HG02885 (cell line): Measurements from ENCODE around the gene BTBD19.
"Not testable (repeated sequence)": the region's sequence is repeated elsewhere in the genome, so short reads cannot be mapped to it uniquely, and the experiment has no call there.

Experiments used
- ATAC-seq: cut with Tn5 transposase; IDR thresholded peaks from one replicate; pipeline ENCODE4 v1.9.1; 2021; ENCODE audit warnings: mild to moderate bottlenecking; ENCODE audit not compliant: unreplicated experiment, poor library complexity

The BTBD19 gene

GRCh38 chr1:44786841-44787426 is 21.4 kb upstream of the BTBD19 start:
- ATAC-seq, result no peak

- ATAC-seq, result no peak
These were observed 20.8 kb upstream of the BTBD19 start for GRCh38 chr1:44787506-44787905.

GRCh38 chr1:44788120-44788860 is 20.0 kb upstream of the BTBD19 start, which contains the start of gene BEST4:
TSS of gene BEST4 (minus strand) at chr1:44788170. CDS start at chr1:44787705, 465 bp downstream.
- ATAC-seq, result no peak

- ATAC-seq, result no peak
These were observed 17.1 kb upstream of the BTBD19 start for GRCh38 chr1:44790968-44791801.

GRCh38 chr1:44792736-44793502 is 15.4 kb upstream of the BTBD19 start:
- no peak for ATAC-seq

- not testable (repeated sequence) for ATAC-seq
These were observed 10.4 kb upstream of the BTBD19 start for GRCh38 chr1:44797886-44798285.

- no peak for ATAC-seq
These were observed 9.6 kb upstream of the BTBD19 start for GRCh38 chr1:44798481-44799365.

- peak; percentile 87 for ATAC-seq
These were observed 8.3 kb upstream of the BTBD19 start, which contains the start of gene PLK3 for GRCh38 chr1:44799770-44800584. TSS of gene PLK3 (plus strand) at chr1:44800377. CDS start at chr1:44800464, 87 bp downstream.

GRCh38 chr1:44801491-44802305 is 6.6 kb upstream of the BTBD19 start:
- ATAC-seq, result no peak

- ATAC-seq, result no peak
These were observed 5.8 kb upstream of the BTBD19 start for GRCh38 chr1:44802306-44803061.

GRCh38 chr1:44803062-44803311 is 5.3 kb upstream of the BTBD19 start:
- ATAC-seq, result no peak

GRCh38 chr1:44803312-44804095 is 4.8 kb upstream of the BTBD19 start:
- no peak for ATAC-seq

- no peak for ATAC-seq
These were observed 2.9 kb upstream of the BTBD19 start for GRCh38 chr1:44805311-44806024.

- ATAC-seq, result no peak
These were observed 2.2 kb upstream of the BTBD19 start for GRCh38 chr1:44806025-44806703.

- no peak for ATAC-seq
These were observed 1.5 kb upstream of the BTBD19 start, which contains the start of gene DYNLT4 for GRCh38 chr1:44806704-44807363. TSS of gene DYNLT4 (minus strand) at chr1:44807351. CDS start at chr1:44806668, 683 bp downstream.
